Measurements from ENCODE around the gene MYDGF.

- TF ChIP-seq CTCF (IDR thresholded peaks at IDR 0.05; ENCODE audit: insufficient read depth, low read depth, low read length) (no peak), EZH2 (IDR thresholded peaks at IDR 0.05; ENCODE audit: insufficient read depth, low read length) (no peak)
These were observed 33.4 kb downstream of the MYDGF start for GRCh38 chr19:4636761-4637160.

Measured in astrocyte (in vitro differentiated cells and primary cell).